Activated CD8-positive, alpha-beta memory T cell treated with anti-CD3 and anti-CD28 coated beads for 1 hour (primary cell): ENCODE results near the gene MBD3L1.

Source experiments
- DNase-seq, 2 donors: peaks; one replicate each; pipeline ENCODE4 v3.0.0-alpha.2; 2020; ENCODE audit warnings: low read depth in 1 of 2; ENCODE audit errors: extremely low read depth in 1 of 2

MBD3L1 gene

GRCh38 chr19:8880868-8881488 lies 48.8 kb downstream of the MBD3L1 start:
- DNase-seq = no peak

- DNase-seq = no peak
These were observed 49.3 kb downstream of the MBD3L1 start for GRCh38 chr19:8881512-8881911.

DNA sequence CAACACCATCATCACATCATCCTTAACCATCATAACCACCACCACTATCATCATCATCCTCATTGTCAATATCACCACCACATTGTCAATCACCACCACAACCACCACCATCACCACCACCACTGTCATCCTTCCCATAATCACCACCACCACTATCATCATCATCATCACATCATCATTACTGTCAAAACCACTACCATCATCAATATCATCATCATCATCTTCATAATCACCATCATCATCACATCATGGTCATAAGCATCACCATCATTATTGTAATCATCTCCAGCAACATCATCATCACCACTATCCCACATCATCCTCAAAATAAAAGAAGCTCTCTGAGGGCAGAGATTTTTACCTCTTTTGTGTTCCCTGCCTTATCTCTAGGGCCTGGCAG lies 52.2 kb downstream of the MBD3L1 start:
- DNase-seq = no peak

- DNase-seq = no peak
These were observed 55.2 kb downstream of the MBD3L1 start for GRCh38 chr19:8887364-8887763.

GRCh38 chr19:8890260-8890659 lies 58.1 kb downstream of the MBD3L1 start:
- no peak for DNase-seq
